ENCODE data around the gene CELF3.
"Not testable (repeated sequence)": the region's sequence is repeated elsewhere in the genome, so short reads cannot be mapped to it uniquely, and the experiment has no call there.

Gene CELF3

GRCh38 chr1:151693057-151693651, 23.4 kb downstream of the CELF3 start:
- ATAC-seq (ENCODE audit: low read depth) (no peak), DNase-seq (ENCODE audit: low spot score) (no peak)
- no peaks in the 10 kb centered on the region for H3K9me3 ChIP-seq (ENCODE audit: severe bottlenecking)
- H3K36me3 ChIP-seq (ENCODE audit: low read depth) = peaks cover 26% of the 10 kb centered on the region
- no peaks in the 10 kb centered on the region for H3K4me1 ChIP-seq (ENCODE audit: insufficient read depth, poor library complexity, severe bottlenecking)
- no peak overlapping the region for H3K27ac ChIP-seq (ENCODE audit: poor library complexity, severe bottlenecking)
- H3K27me3 ChIP-seq (ENCODE audit: insufficient read depth, poor library complexity, severe bottlenecking) = no peaks in the 10 kb centered on the region
- TF ChIP-seq, protein P1, sequence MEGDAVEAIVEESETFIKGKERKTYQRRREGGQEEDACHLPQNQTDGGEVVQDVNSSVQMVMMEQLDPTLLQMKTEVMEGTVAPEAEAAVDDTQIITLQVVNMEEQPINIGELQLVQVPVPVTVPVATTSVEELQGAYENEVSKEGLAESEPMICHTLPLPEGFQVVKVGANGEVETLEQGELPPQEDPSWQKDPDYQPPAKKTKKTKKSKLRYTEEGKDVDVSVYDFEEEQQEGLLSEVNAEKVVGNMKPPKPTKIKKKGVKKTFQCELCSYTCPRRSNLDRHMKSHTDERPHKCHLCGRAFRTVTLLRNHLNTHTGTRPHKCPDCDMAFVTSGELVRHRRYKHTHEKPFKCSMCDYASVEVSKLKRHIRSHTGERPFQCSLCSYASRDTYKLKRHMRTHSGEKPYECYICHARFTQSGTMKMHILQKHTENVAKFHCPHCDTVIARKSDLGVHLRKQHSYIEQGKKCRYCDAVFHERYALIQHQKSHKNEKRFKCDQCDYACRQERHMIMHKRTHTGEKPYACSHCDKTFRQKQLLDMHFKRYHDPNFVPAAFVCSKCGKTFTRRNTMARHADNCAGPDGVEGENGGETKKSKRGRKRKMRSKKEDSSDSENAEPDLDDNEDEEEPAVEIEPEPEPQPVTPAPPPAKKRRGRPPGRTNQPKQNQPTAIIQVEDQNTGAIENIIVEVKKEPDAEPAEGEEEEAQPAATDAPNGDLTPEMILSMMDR (IDR thresholded peaks at IDR 0.05; ENCODE audit: poor library complexity, severe bottlenecking) = peak; percentile 75
- H3K4me3 ChIP-seq (ENCODE audit: severe bottlenecking) = no peak overlapping the region

- Histone ChIP-seq H3K9me3 (ENCODE audit: severe bottlenecking) (no peaks in the 10 kb centered on the region), H3K27ac (ENCODE audit: poor library complexity, severe bottlenecking) (no peak overlapping the region), H3K27me3 (ENCODE audit: insufficient read depth, poor library complexity, severe bottlenecking) (no peaks in the 10 kb centered on the region), H3K4me1 (ENCODE audit: insufficient read depth, poor library complexity, severe bottlenecking) (no peaks in the 10 kb centered on the region), H3K4me3 (ENCODE audit: severe bottlenecking) (no peak overlapping the region), H3K36me3 (ENCODE audit: low read depth) (peaks cover 26% of the 10 kb centered on the region)
- ATAC-seq (ENCODE audit: low read depth) = no peak
- TF ChIP-seq, protein P1 (IDR thresholded peaks at IDR 0.05; ENCODE audit: poor library complexity, severe bottlenecking) = no peak
- DNase-seq (ENCODE audit: low spot score) = no peak
Observed at GRCh38 chr1:151692226-151692625, 24.4 kb downstream of the CELF3 start.

DNA sequence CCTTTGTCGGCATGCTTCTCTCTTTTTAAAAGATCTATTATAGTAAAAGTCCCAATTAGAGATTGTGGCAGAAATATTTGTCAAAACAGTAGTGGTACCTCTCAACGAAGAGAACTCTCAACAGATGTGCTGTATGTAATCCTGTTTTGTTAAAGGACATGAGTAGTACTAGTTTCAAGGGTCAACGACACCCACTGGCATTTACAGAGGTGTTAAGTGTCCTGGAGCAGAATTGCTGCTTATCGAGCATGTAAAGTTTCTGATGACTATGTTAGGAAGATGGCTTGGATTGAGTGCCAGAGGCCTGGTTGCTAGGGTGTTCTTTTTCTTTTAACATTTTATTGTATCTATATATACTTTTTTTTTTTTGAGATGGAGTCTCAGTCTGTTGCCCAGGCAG, 27.1 kb downstream of the CELF3 start:
- ATAC-seq (ENCODE audit: low read depth) (no peak), DNase-seq (ENCODE audit: low spot score) (no peak)
- Histone ChIP-seq H3K36me3 (ENCODE audit: low read depth) (peaks cover 20% of the 10 kb centered on the region), H3K4me1 (ENCODE audit: insufficient read depth, poor library complexity, severe bottlenecking) (no peaks in the 10 kb centered on the region), H3K27me3 (ENCODE audit: insufficient read depth, poor library complexity, severe bottlenecking) (no peaks in the 10 kb centered on the region), H3K4me3 (ENCODE audit: severe bottlenecking) (no peak overlapping the region), H3K27ac (ENCODE audit: poor library complexity, severe bottlenecking) (no peak overlapping the region), H3K9me3 (ENCODE audit: severe bottlenecking) (no peaks in the 10 kb centered on the region)
- TF ChIP-seq, protein P1 (IDR thresholded peaks at IDR 0.05; ENCODE audit: poor library complexity, severe bottlenecking) = no peak

- peaks cover 9% of the 10 kb centered on the region for H3K4me1 ChIP-seq (ENCODE audit: insufficient read depth, poor library complexity, severe bottlenecking)
- no peaks in the 10 kb centered on the region for H3K27me3 ChIP-seq (ENCODE audit: insufficient read depth, poor library complexity, severe bottlenecking)
- H3K9me3 ChIP-seq (ENCODE audit: severe bottlenecking) = no peaks in the 10 kb centered on the region
- TF ChIP-seq, protein P1 (IDR thresholded peaks at IDR 0.05; ENCODE audit: poor library complexity, severe bottlenecking) = no peak
- H3K4me3 ChIP-seq (ENCODE audit: severe bottlenecking) = no peak overlapping the region
- ATAC-seq (ENCODE audit: low read depth) (no peak), DNase-seq (ENCODE audit: low spot score) (no peak)
- H3K36me3 ChIP-seq (ENCODE audit: low read depth) = peaks cover 22% of the 10 kb centered on the region
- H3K27ac ChIP-seq (ENCODE audit: poor library complexity, severe bottlenecking) = no peak overlapping the region
Observed at GRCh38 chr1:151686561-151686960, 30.0 kb downstream of the CELF3 start.

DNA sequence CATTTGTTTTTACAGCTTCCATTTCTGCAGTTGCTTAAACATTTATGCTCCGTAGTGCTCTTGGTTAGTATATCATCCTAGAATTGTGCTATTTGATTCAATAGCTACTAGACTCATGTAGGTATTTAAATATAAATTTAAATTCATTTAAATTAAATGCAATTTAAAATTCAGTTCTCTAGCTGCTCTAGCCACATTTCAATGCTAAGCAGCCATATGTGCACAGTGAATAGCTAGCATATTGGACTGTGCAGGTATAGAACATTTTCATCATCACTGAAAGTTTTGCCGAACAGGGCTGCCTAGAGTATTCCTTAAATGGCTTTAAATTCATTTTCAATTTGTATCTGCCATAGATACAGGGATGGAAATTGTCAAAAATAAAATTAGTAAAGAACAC, 32.5 kb downstream of the CELF3 start:
- peaks cover 33% of the 10 kb centered on the region for H3K4me1 ChIP-seq (ENCODE audit: insufficient read depth, poor library complexity, severe bottlenecking)
- H3K27me3 ChIP-seq (ENCODE audit: insufficient read depth, poor library complexity, severe bottlenecking) = no peaks in the 10 kb centered on the region
- ATAC-seq (ENCODE audit: low read depth) (no peak), DNase-seq (ENCODE audit: low spot score) (no peak)
- H3K36me3 ChIP-seq (ENCODE audit: low read depth) = peaks cover 25% of the 10 kb centered on the region
- no peak overlapping the region for H3K4me3 ChIP-seq (ENCODE audit: severe bottlenecking)
- no peaks in the 10 kb centered on the region for H3K9me3 ChIP-seq (ENCODE audit: severe bottlenecking)
- H3K27ac ChIP-seq (ENCODE audit: poor library complexity, severe bottlenecking) = no peak overlapping the region
- TF ChIP-seq, protein P1 (IDR thresholded peaks at IDR 0.05; ENCODE audit: poor library complexity, severe bottlenecking) = no peak

DNA sequence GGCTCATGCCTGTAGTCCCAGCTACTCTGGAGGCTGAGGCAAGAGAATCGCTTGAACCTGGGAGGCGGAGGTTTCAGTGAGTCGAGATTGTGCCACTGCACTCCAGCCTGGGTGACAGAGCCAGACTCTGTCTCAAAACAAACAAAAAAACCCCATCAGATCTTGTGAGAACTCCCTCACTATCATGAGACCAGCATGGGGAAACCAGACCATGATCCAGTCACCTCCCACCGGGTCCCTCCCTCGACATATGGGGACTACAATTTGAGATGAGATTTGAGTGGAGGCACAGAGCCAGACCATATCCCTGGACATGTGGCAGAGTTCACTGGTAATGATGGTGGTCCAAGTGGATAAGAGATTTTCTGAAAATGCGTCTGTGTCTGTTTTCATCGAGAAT, 33.7 kb downstream of the CELF3 start:
- H3K4me1 ChIP-seq (ENCODE audit: insufficient read depth, poor library complexity, severe bottlenecking) = peaks cover 35% of the 10 kb centered on the region

More for the DNA sequence above, 33.7 kb downstream of the CELF3 start:
- not testable (repeated sequence) for DNase-seq (ENCODE audit: low spot score); H3K27me3 ChIP-seq (ENCODE audit: insufficient read depth, poor library complexity, severe bottlenecking); H3K9me3 ChIP-seq (ENCODE audit: severe bottlenecking); H3K27ac ChIP-seq (ENCODE audit: poor library complexity, severe bottlenecking); H3K4me3 ChIP-seq (ENCODE audit: severe bottlenecking); ATAC-seq (ENCODE audit: low read depth)
- peaks cover 28% of the 10 kb centered on the region for H3K36me3 ChIP-seq (ENCODE audit: low read depth)
